ENCODE results near the gene SLC25A53.
"Not testable (repeated sequence)": the region's sequence is repeated elsewhere in the genome, so short reads cannot be mapped to it uniquely, and the experiment has no call there.

The SLC25A53 gene

DNA sequence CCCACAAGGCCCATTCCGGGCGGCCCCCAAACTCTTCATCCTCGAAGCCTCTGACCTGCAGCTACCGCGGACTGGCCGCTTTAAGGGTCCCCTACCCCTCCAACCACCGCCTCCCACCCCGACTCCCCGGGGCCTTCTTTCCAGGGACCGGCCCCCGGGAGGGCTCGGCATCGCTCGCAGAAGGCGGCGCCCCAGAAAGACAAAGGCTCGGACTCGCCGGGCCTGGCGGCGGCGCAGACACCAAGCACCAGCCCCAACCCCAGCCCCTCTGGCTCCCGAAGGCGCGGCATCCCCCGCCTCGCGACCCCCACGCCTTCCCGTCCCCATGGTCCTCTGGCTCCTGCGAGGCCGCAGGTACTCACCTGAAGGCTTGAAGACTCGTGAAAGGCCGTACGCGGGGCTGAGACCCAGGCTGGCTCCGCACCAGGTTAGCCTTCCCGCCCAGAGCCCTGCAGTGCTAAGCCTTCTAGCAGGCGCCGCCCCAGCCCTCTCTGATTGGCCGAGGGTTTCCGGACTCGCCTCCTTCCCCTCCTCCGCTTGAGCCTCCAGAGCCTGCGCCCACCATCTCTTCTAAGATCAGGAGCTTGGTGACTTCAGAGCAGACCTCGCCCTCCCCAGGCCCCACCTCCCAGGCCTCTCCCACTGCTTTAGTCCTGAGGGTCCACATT, 80.9 kb downstream of the SLC25A53 start, which contains the start of gene TMSB15C:
Gene TMSB15C (minus strand): TSS at position 459 of the 668 bp plus-strand sequence.
- FAIRE-seq: not testable (repeated sequence)

DNA sequence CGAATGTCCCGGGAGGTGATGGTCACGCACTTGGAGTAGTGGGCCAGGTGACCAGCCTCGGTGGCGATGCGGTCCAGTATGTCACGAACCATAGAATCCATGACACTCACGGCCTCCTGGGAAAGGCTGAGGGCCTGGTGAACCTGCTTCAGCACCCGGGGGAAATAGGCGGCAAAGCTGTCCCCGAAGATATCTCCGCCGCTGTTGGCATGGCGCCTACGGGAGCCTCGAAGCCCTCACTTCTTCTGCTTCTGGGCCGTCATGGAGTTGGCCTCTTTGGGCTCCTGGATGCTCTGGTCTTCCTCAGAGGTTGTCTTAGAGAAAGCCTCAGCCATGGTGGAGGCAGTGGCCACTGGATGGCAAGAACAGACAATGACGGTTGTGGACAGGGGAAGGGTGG, 94.2 kb downstream of the SLC25A53 start:
- not testable (repeated sequence) for DNase-seq (ENCODE audit: low spot score); FAIRE-seq

More for the DNA sequence above, 80.9 kb downstream of the SLC25A53 start, which contains the start of gene TMSB15C:
- not testable (repeated sequence) for DNase-seq (ENCODE audit: low spot score)

DNA sequence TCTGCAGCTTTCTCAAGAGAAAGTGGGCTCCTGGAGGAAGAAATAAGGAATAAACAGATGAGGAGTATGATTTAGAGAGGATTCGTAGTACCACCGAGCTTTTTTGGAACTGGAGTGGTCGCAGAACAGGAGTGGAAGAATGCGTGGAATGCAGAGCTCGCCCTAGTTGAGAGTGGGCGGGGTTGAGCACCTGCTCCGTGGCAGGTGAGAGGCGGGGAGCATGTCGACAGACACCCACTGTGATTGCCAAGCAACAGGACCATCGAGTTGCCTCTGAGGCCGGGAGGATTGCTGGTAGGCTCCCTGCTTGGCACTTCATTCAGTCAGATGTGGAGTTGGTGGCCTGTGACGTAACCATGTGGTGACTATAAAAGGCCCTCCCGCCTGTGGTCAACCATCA, 101.9 kb downstream of the SLC25A53 start:
- not testable (repeated sequence) for FAIRE-seq; DNase-seq (ENCODE audit: low spot score)
